ENCODE results near the gene CELA2B. TPM values are rescaled to one million over a fixed set of nuclear protein-coding genes. Genes with fewer than 3 reads are reported as not detected.
"Not testable (repeated sequence)": the region's sequence is repeated elsewhere in the genome, so short reads cannot be mapped to it uniquely, and the experiment has no call there.

The CELA2B gene
- total RNA-seq, 1 experiment from 2014 or later, result not detected

GRCh38 chr1:15476927-15477326 is 1.0 kb downstream of the CELA2B start:
- CTCF ChIA-PET, result no interaction called here
- Mint-ChIP-seq H3K4me3 (ENCODE audit: low read depth, unreplicated experiment) (no peak overlapping the region), H3K4me1 (ENCODE audit: low read depth, unreplicated experiment) (no peaks in the 10 kb centered on the region), H3K27ac (ENCODE audit: unreplicated experiment) (no peak overlapping the region), H3K36me3 (ENCODE audit: insufficient read depth, unreplicated experiment) (no peaks in the 10 kb centered on the region), H3K27me3 (ENCODE audit: unreplicated experiment) (no peaks in the 10 kb centered on the region), H3K9me3 (ENCODE audit: low read depth, unreplicated experiment) (no peaks in the 10 kb centered on the region)
- no TSS peak for BruUV-seq (replicated peaks)
- intact Hi-C loops (cut with micrococcal nuclease; ENCODE audit: unreplicated experiment), result no loop called here
- no peak for DNase-seq
- no peak for TF ChIP-seq CTCF (IDR thresholded peaks at IDR 0.05; ENCODE audit: unreplicated experiment)

GRCh38 chr1:15477646-15478212 is 1.8 kb downstream of the CELA2B start:
- CTCF ChIA-PET, result interaction anchor here (0.5 kb wide), 1 partner anchor 13 kb away, joined by 3 read pairs; no protein-coding TSS in a partner anchor
- no peaks in the 10 kb centered on the region for H3K36me3 Mint-ChIP-seq (ENCODE audit: insufficient read depth, unreplicated experiment)
- no peak for DNase-seq
- H3K27ac Mint-ChIP-seq (ENCODE audit: unreplicated experiment), result no peak overlapping the region
- H3K27me3 Mint-ChIP-seq (ENCODE audit: unreplicated experiment), result no peaks in the 10 kb centered on the region
- intact Hi-C loops (cut with micrococcal nuclease; ENCODE audit: unreplicated experiment), result no loop called here
- TF ChIP-seq CTCF (IDR thresholded peaks at IDR 0.05; ENCODE audit: unreplicated experiment), result no peak
- H3K4me3 Mint-ChIP-seq (ENCODE audit: low read depth, unreplicated experiment), result no peak overlapping the region
- BruUV-seq (replicated peaks), result no TSS peak
- no peaks in the 10 kb centered on the region for H3K9me3 Mint-ChIP-seq (ENCODE audit: low read depth, unreplicated experiment)
- no peaks in the 10 kb centered on the region for H3K4me1 Mint-ChIP-seq (ENCODE audit: low read depth, unreplicated experiment)

- TF ChIP-seq CTCF (IDR thresholded peaks at IDR 0.05; ENCODE audit: unreplicated experiment), result no peak
- H3K27me3 Mint-ChIP-seq (ENCODE audit: unreplicated experiment), result no peaks in the 10 kb centered on the region
- no peak for DNase-seq
- intact Hi-C loops (cut with micrococcal nuclease; ENCODE audit: unreplicated experiment), result no loop called here
- H3K4me1 Mint-ChIP-seq (ENCODE audit: low read depth, unreplicated experiment), result no peaks in the 10 kb centered on the region
- H3K36me3 Mint-ChIP-seq (ENCODE audit: insufficient read depth, unreplicated experiment), result no peaks in the 10 kb centered on the region
- H3K4me3 Mint-ChIP-seq (ENCODE audit: low read depth, unreplicated experiment), result no peak overlapping the region
- no peak overlapping the region for H3K27ac Mint-ChIP-seq (ENCODE audit: unreplicated experiment)
- H3K9me3 Mint-ChIP-seq (ENCODE audit: low read depth, unreplicated experiment), result no peaks in the 10 kb centered on the region
- CTCF ChIA-PET, result no interaction called here
- BruUV-seq (replicated peaks), result no TSS peak
Observed at GRCh38 chr1:15479654-15480347, 3.9 kb downstream of the CELA2B start.

GRCh38 chr1:15482455-15482854 is 6.6 kb downstream of the CELA2B start:
- intact Hi-C loops (cut with micrococcal nuclease; ENCODE audit: unreplicated experiment); H3K4me3 Mint-ChIP-seq (ENCODE audit: low read depth, unreplicated experiment): not testable (repeated sequence)

GRCh38 chr1:15482983-15483543 is 7.2 kb downstream of the CELA2B start:
- H3K4me3 Mint-ChIP-seq (ENCODE audit: low read depth, unreplicated experiment); H3K27ac Mint-ChIP-seq (ENCODE audit: unreplicated experiment); intact Hi-C loops (cut with micrococcal nuclease; ENCODE audit: unreplicated experiment): not testable (repeated sequence)

More at GRCh38 chr1:15482455-15482854, 6.6 kb downstream of the CELA2B start:
- BruUV-seq (replicated peaks); H3K27ac Mint-ChIP-seq (ENCODE audit: unreplicated experiment); H3K27me3 Mint-ChIP-seq (ENCODE audit: unreplicated experiment); H3K36me3 Mint-ChIP-seq (ENCODE audit: insufficient read depth, unreplicated experiment); H3K9me3 Mint-ChIP-seq (ENCODE audit: low read depth, unreplicated experiment); DNase-seq; CTCF ChIA-PET; H3K4me1 Mint-ChIP-seq (ENCODE audit: low read depth, unreplicated experiment): not testable (repeated sequence)

More at GRCh38 chr1:15482983-15483543, 7.2 kb downstream of the CELA2B start:
- CTCF ChIA-PET; H3K27me3 Mint-ChIP-seq (ENCODE audit: unreplicated experiment); DNase-seq; H3K4me1 Mint-ChIP-seq (ENCODE audit: low read depth, unreplicated experiment); H3K9me3 Mint-ChIP-seq (ENCODE audit: low read depth, unreplicated experiment); BruUV-seq (replicated peaks); H3K36me3 Mint-ChIP-seq (ENCODE audit: insufficient read depth, unreplicated experiment): not testable (repeated sequence)

Data from Calu3 (cell line).